ENCODE results near the gene MERTK. TPM values are rescaled to one million over a fixed set of nuclear protein-coding genes. Genes with fewer than 3 reads are reported as not detected.

Gene MERTK
- total and polyA plus RNA-seq, 2 of the 13 experiments (the other 11 are each of a cell fraction or from before 2014, with no cell fraction given): 37.3 to 44.7 TPM

- TF ChIP-seq ZNF678 (CRISPR knock-in tag; IDR thresholded peaks at IDR 0.05) (peak; percentile 94), CERS6 (CRISPR knock-in tag; IDR thresholded peaks at IDR 0.05) (no peak), TRIM24 (CRISPR knock-in tag; IDR thresholded peaks at IDR 0.05) (no peak), SATB2 (CRISPR knock-in tag; IDR thresholded peaks at IDR 0.05) (0 out of 2 replicates have a peak, but pooled peaks have one; percentile 39), SOX5 (CRISPR knock-in tag; IDR thresholded peaks at IDR 0.05; ENCODE audit: borderline replicate concordance) (no peak), ZNF609 (CRISPR knock-in tag; IDR thresholded peaks at IDR 0.05; ENCODE audit: borderline replicate concordance) (peak; percentile 71; the same call in 1 of the 2 replicates), ZFP90 (CRISPR knock-in tag; IDR thresholded peaks at IDR 0.05; ENCODE audit: borderline replicate concordance) (peak; percentile 79), ZNF550 (CRISPR knock-in tag; IDR thresholded peaks at IDR 0.05; ENCODE audit: borderline replicate concordance) (no peak), ZNF720 (CRISPR knock-in tag; IDR thresholded peaks at IDR 0.05) (no peak), ZEB1 (IDR thresholded peaks at IDR 0.05; ENCODE audit: insufficient replicate concordance, low read depth) (peak; percentile 96), GMEB1 (CRISPR knock-in tag; IDR thresholded peaks at IDR 0.05; ENCODE audit: borderline replicate concordance) (peak; percentile 69; the same call in 1 of the 2 replicates), ZBTB8A (CRISPR knock-in tag; IDR thresholded peaks at IDR 0.05; ENCODE audit: borderline replicate concordance, low read depth) (no peak), ZBTB44 (CRISPR knock-in tag; IDR thresholded peaks at IDR 0.05) (no peak), ZNF513 (CRISPR knock-in tag; conservative IDR thresholded peaks at IDR 0.05) (no peak), NFRKB (IDR thresholded peaks at IDR 0.05) (no peak), MED8 (CRISPR knock-in tag; IDR thresholded peaks at IDR 0.05; ENCODE audit: insufficient replicate concordance) (no peak), ZNF33A (CRISPR knock-in tag; IDR thresholded peaks at IDR 0.05; ENCODE audit: borderline replicate concordance) (no peak), ZNF616 (CRISPR knock-in tag; IDR thresholded peaks at IDR 0.05; ENCODE audit: low read depth) (peak; percentile 87)
These were observed 156.7 kb downstream of the MERTK start, which contains the start of gene TMEM87B (continued) for GRCh38 chr2:112054847-112055729.
